CD4-positive, alpha-beta T cell treated with Interleukin-6 for 4 hours (primary cell): ENCODE results near the gene MEX3D.

ENCODE experiments used
- DNase-seq: peaks from one replicate; pipeline ENCODE4 v3.0.0-alpha.2; 2020; ENCODE audit warnings: mixed read lengths

MEX3D gene

GRCh38 chr19:1568320-1569019 is at the start of gene MEX3D:
Gene MEX3D, minus strand, starts transcription at chr19:1568325. Its CDS starts 267 bp downstream, at chr19:1568058.
- peak; percentile 89 for DNase-seq

- DNase-seq: no peak
Observed at GRCh38 chr19:1616875-1617274, 48.8 kb upstream of the MEX3D start.

GRCh38 chr19:1616396-1616795 is 48.3 kb upstream of the MEX3D start:
- no peak for DNase-seq

GRCh38 chr19:1615156-1615765 is 47.1 kb upstream of the MEX3D start:
- DNase-seq: no peak

- DNase-seq: no peak
Observed at GRCh38 chr19:1613808-1614570, 45.9 kb upstream of the MEX3D start.

GRCh38 chr19:1613146-1613545 is 45.0 kb upstream of the MEX3D start:
- no peak for DNase-seq

GRCh38 chr19:1612114-1613086 is 44.3 kb upstream of the MEX3D start:
- no peak for DNase-seq

GRCh38 chr19:1611353-1611752 is 43.2 kb upstream of the MEX3D start:
- DNase-seq: no peak

GRCh38 chr19:1610579-1610978 is 42.5 kb upstream of the MEX3D start:
- DNase-seq: no peak

GRCh38 chr19:1609680-1610474 is 41.8 kb upstream of the MEX3D start:
- DNase-seq: no peak

GRCh38 chr19:1609103-1609396 is 40.9 kb upstream of the MEX3D start:
- DNase-seq: peak; percentile 61

- peak; percentile 60 for DNase-seq
Observed at GRCh38 chr19:1608359-1609102, 40.4 kb upstream of the MEX3D start.

GRCh38 chr19:1606138-1606651 is 38.1 kb upstream of the MEX3D start:
- DNase-seq: no peak

GRCh38 chr19:1605236-1606137 is 37.4 kb upstream of the MEX3D start, which contains the start of gene UQCR11:
Gene UQCR11, minus strand, starts transcription at chr19:1605462. Its CDS starts 53 bp downstream, at chr19:1605409.
- DNase-seq: peak; percentile 95

GRCh38 chr19:1602091-1602707 is 34.1 kb upstream of the MEX3D start:
- DNase-seq: no peak

- DNase-seq: no peak
Observed at GRCh38 chr19:1601613-1602064, 33.5 kb upstream of the MEX3D start.

GRCh38 chr19:1599460-1599846 is 31.3 kb upstream of the MEX3D start:
- no peak for DNase-seq

- no peak for DNase-seq
Observed at GRCh38 chr19:1598777-1599459, 30.8 kb upstream of the MEX3D start.

GRCh38 chr19:1593501-1593772 is 25.3 kb upstream of the MEX3D start:
- no peak for DNase-seq
